SKM-1 treated with dmso at 0.1 percent for 144 hours (cell line): Measurements from ENCODE around the gene ZNF195.
"Not testable (repeated sequence)": the region's sequence is repeated elsewhere in the genome, so short reads cannot be mapped to it uniquely, and the experiment has no call there.

Experiments used
- DNase-seq: peaks from one replicate; lab custom pipeline; 2025; ENCODE audit not compliant: unreplicated experiment; lab: John Stamatoyannopoulos, UW

The ZNF195 gene

DNA sequence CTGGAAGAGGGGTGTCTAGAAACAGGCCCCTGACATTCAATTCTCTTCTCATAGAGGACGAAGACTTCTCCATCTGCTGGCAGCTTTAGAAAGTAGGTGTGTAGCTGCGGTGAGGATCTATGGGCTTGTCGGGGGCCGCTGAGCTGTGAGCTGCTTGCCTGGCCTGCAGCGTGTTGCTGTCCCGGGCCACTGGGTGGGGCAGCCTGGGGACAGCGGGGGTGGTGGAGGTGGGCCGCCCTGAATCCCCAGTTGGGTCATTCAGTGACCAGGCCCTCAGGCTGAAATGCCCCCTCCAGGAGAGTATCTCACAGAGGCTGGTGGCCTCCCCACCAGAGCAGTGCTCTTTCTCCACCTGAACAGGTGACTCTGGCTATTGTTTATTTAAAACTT is 23.9 kb upstream of the ZNF195 start:
- DNase-seq, result not testable (repeated sequence)

DNA sequence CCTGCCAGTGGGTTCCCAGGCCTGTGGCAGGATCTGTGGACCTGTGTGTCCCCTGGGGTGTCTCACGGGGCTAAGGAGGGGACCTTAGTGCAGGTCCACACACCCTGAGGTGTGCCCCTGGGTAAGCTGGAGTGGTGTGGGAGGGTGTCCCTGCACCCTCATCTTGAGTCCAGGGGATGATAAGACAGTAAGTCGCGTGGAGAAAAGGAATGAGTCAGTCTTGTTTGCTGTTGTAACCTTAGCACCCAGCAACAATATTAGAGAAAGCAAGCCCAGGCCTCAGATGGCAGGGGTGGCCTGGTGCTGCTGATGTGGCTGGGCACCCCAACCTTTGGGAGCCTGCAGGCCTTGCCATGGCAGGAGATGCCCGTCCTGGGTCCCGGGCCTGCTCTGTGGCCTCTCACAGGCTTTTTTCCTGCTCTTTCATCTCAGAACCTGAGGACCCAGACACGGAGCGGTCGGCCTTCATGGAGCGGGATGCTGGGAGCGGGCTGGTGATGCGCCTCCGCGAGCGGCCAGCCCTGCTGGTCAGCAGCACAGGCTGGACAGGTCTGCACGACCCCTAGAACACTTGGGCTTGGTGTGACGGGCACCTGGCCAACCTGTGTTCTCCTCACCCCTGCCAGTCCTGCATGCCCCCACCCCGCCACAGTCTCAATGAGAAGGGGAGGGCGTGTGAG is 23.4 kb upstream of the ZNF195 start:
- not testable (repeated sequence) for DNase-seq

DNA sequence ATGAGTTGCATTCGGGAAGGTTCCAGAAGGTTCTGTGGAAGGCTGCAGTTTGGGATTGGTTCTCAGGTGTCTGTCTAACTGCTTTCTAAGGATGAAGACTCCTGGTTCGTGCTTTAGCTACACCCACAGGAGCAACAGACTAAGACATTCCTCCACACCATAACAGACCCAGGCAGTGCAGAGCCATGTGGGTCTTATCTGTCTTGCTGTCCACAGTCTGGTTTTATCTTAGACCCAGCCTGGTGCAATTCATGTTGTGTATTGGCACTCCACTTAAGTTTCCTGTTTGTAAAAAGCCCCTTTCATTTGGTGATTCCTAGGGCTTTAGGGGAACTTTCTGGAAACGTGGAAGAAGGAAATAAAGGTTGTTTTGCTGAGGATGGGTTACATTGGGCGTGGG is 22.1 kb upstream of the ZNF195 start:
- not testable (repeated sequence) for DNase-seq

DNA sequence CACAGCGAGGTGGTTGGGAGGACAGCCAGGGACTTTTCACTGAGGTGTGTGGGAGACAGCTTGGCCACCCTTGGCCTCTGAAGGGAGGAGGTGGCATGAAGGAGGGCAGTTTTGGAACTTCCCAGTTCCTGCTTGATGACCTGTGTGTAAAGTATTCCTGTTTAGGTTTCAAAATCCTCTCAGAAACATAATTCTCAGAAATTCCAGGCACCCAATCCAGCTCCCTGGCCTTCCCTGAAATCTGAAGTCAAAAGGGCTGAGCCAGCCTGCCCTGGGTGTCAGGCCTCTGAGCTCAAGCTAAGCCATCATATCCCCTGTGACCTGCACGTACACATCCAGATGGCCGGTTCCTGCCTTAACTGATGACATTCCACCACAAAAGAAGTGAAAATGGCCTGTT is 19.6 kb upstream of the ZNF195 start:
- not testable (repeated sequence) for DNase-seq

DNA sequence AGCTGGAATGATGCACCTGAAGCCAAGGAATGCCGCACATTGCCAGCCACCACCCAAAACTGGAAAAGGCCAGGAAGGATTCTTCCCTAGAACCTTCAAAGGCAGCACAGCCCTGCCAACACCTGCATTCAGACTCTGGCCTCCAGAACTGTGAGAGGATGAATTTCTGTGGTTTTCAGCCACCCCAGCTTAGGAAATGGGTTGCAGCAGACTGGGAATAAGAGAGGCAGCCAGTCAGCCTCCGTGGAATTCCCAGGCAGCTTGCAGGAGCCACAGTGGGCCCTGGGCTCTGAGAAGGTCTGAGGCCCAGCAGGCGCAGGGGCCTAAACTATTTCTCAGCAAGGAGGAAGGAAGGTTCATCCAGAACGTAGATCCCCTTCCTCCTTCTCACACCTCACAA is 19.2 kb upstream of the ZNF195 start:
- not testable (repeated sequence) for DNase-seq

DNA sequence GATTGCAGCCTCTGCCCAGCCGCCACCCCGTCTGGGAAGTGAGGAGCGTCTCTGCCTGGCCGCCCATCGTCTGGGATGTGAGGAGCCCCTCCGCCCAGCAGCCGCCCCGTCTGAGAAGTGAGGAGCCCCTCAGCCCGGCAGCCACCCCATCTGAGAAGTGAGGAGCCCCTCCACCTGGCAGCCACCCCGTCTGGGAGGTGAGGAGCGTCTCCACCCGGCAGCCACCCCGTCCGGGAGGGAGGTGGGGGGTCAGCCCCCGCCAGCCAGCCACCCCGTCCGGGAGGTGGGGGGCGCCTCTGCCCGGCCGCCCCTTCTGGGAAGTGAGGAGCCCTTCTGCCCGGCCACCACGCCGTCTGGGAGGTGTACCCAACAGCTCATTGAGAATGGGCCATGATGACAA is 18.3 kb upstream of the ZNF195 start:
- DNase-seq, result not testable (repeated sequence)

DNA sequence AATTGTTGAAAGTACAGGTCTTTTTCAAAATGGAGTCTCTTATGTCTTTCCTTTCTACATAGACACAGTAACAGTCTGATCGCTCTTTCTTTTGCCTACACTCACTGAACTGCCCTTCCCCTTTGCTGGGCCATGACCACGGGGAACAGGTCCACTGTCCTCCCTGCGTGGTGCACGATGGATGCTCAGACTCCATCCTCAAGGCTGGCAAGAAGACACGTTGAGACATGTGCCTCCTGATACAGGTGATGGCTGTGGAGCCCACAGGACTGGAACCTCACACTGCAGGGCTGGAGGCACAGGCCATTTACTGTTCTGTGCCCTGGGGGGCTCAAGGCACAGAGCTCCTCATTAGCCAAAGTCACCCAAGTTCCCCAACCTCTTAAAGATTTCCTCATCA is 16.5 kb upstream of the ZNF195 start:
- DNase-seq, result not testable (repeated sequence)

DNA sequence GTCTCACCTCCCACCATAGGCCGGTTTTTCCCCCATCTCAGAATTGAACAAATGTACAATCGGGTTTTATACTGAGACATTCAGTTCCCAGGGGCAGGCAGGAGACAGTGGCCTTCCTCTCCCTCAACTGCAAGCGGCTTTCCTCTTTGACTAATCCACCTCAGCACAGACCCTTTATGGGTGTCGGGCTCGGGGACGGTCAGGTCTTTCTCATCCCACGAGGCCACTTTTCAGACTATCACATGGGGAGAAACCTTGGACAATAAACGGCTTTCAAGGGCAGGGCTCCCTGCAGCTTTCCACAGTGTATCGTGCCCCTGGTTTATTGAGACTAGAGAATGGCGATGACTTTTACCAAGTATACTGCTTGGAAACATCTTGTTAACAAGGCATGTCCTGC is 16.0 kb upstream of the ZNF195 start:
- not testable (repeated sequence) for DNase-seq

DNA sequence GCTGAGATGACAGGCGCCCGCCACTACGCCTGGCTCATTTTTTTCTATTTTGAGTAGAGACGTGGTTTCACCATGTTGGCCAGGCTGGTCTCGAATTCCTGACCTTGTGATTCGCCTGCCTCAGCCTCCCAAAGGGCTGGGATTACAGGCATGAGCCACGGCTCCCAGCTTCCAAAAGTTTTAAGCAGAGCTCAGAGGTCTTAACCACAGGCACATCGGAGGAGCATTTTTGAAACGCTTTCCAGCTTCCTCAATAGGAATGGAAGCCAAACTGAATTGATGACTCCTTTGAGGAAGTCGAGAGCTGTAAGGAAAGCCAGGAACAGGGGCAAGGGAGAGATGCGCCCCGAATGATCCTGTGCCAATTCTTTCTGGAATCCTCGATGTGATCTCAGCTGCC is 14.5 kb upstream of the ZNF195 start:
- not testable (repeated sequence) for DNase-seq

DNA sequence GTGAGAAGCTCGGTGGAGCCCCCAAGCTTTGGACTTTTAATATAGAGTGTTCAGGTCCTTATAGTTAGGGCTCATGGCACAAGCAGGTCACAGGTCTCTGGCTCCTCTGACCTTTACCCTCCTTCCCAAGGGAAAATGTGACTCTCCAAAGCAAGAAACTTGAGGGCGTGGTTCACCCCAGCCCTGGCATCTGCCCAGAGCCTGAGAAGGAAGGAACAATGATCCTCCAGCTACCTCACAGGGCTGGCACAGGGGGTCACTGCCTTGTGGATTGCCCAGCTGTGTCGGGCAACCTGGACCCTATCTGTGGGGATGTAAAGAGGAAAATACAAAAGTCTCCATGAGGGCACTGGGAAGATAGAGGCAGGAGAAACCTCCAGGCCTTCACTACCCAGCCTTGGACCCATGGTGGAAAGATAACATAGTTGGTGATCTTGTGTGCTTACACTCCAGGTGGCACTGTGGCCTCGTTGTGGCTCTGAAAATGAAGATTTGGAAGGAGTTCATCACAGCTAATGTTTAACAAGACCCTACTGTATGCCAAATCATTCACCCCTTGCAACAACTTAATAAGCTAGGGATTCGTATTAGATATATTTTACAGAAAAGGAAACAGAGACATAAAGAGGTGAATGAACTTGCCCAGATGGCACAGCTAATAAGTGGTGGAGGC is 3.8 kb upstream of the ZNF195 start:
- no peak for DNase-seq

DNA sequence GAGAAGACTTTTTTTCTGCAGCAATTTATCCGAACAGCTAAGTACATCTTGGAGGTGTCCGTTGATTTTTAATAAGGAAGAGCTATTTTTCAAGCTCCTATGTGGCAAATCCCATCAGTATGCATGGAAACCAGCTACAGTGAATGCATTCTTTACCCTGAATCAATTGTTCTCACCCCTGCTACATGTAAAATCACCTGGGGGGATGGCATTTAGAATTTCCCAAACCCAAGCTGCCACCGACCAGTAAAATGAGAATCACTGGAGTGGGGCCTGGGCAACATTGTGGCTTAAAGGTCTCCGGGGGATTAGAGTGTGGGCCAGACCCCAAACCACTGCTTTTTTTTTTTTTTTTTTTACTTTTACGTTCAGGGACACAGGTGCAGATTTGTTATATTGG is 2.8 kb upstream of the ZNF195 start:
- no peak for DNase-seq

DNA sequence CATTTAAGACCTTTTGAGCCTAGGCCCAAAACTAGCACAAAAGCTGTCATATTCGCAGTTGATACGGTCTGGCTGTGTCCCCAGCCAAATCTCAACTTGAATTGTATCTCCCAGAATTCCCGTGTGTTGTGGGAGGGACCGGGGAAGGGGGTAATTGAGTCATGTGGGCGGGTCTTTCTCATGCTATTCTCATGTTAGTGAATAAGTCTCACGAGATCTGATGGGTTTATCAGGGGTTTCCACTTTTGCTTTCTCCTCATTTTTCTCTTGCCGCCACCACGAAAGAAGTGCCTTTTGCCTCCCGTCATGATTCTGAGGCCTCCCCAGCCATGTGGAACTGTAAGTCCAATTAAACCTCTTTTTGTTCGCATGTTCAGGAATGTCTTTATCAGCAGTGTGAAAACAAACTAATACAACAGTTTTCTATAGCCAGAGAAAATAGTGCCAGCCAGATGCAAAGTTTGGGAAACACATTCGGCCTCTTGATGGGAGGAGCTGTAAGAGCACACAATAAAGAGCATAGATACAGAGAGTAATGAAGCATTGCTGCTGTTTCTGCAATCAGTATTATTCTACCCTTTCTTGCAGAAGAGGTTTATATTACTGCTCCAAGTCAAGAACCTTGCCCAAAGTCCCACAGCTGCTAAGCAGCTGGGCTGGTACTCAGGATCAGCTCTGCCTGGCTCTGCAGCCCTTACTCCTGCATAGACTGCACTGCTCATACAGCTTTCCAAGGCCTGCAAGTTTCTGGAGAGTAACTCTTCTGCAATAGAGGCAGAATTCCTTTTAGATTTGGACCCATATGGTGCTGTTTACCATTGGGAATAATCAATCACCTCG is 2.0 kb upstream of the ZNF195 start:
- DNase-seq, result no peak

DNA sequence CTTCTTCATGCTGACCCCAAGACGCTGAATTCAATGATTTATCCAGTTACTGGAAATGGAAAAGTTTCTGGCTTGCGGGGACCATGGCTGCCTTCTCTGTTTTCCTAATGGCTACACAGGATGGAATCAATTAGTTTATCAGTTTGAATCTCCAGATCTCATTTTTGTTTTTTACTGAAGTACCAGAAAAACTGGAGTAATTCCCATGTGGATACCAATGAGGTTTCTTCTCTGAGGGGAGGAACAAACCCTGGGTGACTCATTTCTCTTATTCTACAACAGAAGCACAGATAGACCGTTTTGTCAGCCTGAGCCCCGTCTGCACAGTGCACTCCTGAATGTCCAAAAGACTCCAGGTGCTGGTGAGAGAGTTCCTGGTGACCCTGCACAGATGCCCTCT is 3.4 kb downstream of the ZNF195 start:
- DNase-seq, result no peak

DNA sequence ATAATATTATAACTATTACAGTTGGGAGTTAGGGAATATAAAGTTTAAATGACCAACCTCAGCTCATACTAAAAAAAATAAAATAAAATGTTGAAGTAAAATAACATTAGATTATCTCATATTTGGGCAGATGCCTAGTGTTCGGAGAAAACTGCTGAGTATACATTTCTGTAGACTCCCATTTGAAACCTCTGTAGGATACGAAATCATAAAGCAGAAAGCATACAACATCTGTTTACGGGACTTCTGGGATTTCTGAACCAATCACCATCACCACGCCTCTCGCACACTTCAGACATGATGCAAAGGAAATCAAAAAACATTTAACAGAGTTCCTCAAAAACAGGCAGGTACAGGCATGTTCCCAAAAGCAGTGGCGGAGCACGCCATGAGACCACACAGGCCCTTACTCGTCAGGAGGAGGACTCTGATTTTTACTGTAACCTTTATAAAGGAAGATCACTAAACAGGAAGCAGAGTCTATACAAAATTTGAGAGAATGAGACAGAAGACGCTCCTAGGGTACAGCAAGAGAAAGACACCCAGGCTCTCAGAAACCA is 8.6 kb downstream of the ZNF195 start:
- DNase-seq, result no peak

DNA sequence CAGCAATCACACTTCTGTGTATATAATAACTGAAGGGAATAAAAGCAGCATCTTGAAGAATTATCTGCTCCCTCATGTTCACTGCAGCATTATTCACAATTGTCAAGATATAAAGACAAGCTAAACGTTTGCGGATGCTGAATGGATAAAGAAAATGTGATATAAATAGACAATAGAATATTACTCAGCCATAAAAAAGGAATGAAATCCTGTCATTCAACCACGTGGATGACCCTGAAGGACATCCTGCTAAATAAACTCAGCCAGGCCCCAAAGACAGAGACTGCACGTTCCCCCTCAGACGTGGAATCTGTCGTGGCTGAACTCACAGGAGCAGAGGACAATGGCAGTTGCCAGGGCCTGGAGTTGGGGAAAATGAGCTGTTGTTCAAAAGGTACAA is 9.6 kb downstream of the ZNF195 start:
- no peak for DNase-seq

DNA sequence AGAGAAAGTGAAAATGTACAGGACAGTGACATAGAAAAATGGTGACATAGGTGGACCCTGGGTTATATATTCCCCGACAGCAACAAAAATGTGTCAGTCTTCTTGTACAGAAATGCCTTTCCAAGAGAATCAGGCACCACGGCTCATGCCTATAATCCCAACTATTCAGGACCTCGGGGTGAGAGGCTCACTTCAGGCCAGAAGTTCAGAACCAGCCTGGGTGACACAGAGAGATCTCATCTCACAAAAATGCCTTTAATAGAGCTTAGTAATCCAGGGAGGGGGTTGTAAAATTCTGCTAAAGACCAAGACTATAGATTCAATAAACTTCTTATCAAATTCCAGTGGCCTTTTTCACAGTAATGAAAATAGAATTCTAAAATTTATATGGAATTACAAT is 10.7 kb downstream of the ZNF195 start:
- DNase-seq, result no peak

DNA sequence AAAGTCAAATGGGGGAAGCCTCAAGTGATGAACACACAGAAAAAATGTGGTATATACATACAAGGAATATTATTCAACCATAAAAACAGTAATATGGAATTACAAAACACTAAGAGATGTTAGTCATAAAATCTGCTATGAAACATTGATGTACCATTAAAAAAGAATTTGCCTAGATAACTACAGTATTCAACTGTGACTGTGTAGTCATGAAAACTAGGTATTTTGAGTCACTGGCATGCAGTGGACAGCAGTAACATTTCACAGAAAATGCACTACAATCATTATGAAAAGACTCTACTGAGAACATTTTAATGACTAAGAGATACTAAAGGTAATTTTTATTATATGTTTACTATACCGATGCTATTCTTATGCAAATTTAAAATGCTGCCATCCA is 11.7 kb downstream of the ZNF195 start:
- DNase-seq, result no peak

DNA sequence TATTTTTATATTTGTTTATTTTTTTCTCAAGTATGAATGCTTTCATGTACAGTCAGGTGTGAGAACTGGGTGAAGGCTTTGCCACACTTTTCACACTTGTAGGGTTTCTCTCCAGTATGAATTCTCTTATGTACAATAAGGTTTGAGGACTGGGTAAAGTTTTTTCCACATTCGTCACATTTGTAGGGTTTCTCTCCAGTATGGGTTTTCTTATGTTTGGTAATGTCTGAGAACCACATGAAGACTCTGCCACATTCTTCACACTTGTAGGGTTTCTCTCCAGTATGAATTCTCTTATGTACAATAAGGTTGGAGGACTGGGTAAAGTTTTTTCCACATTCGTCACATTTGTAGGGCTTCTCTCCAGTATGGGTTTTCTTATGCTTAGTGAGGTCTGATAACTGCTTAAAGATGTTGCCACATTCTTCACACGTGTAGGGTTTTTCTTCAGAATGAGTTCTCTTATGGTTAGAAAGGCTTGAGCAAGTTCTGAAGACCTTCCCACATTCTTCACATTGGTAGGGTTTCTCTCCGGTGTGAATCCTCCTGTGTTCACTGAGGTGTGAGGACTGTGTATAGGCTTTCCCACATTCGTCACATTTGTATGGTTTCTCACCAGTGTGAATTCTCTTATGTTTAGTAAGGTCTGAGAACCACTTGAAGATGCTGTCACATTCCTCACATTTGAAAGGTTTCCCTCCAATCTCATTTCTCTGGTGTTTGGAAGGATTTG is 19.7 kb downstream of the ZNF195 start:
- no peak for DNase-seq

DNA sequence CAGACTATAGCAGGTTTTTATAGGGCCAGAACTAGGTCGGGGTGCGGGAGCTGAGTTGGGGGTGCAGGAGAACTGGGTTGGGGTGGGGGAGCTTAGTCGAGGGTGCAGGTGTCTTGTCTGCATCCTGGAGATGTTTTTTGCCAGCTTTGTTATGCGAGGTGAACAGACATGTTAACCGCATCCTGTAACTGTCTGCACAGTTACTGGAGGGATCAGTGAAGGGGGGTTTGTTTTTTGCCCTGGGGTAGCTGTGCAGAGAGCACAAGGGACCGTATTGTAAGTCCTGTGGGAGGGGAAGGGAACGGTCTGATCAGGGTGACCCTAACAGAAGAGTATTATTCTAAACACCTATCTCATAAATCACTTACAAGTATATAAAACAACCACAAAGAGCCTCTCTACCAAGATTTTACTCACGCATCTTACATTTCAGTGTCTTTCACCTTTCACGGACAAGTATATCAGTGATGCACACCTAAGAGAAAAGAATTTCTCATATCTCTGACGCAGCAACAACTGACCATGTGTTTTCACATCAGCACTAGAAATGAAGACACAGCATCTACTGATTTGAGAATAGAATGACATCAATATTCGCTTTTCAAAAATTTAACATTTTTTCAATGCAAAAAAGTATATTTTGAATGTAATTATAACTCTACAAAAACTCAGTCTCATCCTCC is 20.8 kb downstream of the ZNF195 start:
- DNase-seq, result no peak

DNA sequence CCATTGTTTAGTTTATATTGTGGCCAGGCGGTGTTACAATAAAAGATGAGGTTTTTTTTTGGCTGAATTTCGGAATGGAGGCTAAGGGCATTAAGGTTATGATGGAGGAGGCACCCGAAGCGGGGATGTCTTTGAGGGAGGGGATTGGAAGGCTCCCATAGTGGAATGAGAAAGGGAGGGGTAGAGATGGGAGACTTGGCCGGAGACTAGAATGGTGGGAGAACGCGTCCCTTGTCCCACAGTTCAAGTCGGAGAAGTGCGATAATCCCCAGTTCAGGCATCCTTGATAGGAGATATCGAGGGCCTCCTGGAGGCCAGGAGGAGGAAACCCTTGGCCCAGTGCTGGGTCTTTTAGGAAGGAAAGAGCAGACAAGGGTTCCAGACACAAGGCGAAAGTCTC is 21.6 kb downstream of the ZNF195 start:
- no peak for DNase-seq
